Stomach (tissue), 9 donors: ENCODE results near the gene ATG16L2. TPM values are rescaled to one million over a fixed set of nuclear protein-coding genes. Genes with fewer than 3 reads are reported as not detected.

Source experiments
- DNase-seq, 2 donors: peaks; one replicate each; pipeline versions ENCODE4 v3.0.0 to v3.0.0-alpha.2; 2013 to 2019
- H3K27ac ChIP-seq, 5 donors: fragments of 200-600 bp in 4 of 5; sonication (generic) in 4 of 5; one replicate each; pipeline ENCODE4 v1.5.1; 2013 to 2019; ENCODE audit warnings: mild to moderate bottlenecking in 1 of 5, moderate library complexity in 1 of 5
- H3K27me3 ChIP-seq, 3 donors: fragments of 200-600 bp; sonication (generic); one replicate each; pipeline ENCODE4 v1.5.1; 2017 to 2019; ENCODE audit warnings: mixed run types in 1 of 3
- H3K36me3 ChIP-seq, 4 donors: fragments of 200-600 bp; sonication (generic); 1 replicate in 3 of 4; 2 replicates in 1 of 4; pipeline ENCODE4 v1.5.1; 2016 to 2019
- H3K4me1 ChIP-seq, 4 donors: fragments of 200-600 bp; sonication (generic); one replicate each; pipeline ENCODE4 v1.5.1; 2016 to 2019
- H3K4me3 ChIP-seq, 4 donors: fragments of 200-600 bp; sonication (generic) in 3 of 4; one replicate each; pipeline ENCODE4 v1.5.1; 2016 to 2019; ENCODE audit warnings: mild to moderate bottlenecking in 1 of 4
- H3K9me3 ChIP-seq, 4 donors: fragments of 200-600 bp; sonication (generic); one replicate each; pipeline ENCODE4 v1.5.1; 2016 to 2019
- WGBS, 5 donors: extraction: QIAGEN DNeasy Blood & Tissue Kit in 3 of 5; methylation state at CpG; one replicate each; pipeline versions ENCODE4 v1.1.5 to v1.1.7; 2013 to 2018; 5-methylcytosine and 5-hydroxymethylcytosine counted together
- intact Hi-C: fragments of 100-400 bp; cut with DNase I; formaldehyde crosslinking; loops from one replicate; pipeline ENCODE4 v1.15.1; 2023; ENCODE audit warnings: low total_unique reads
- polyA plus RNA-seq, 3 donors: library from polyadenylated mRNA; stranded (reverse); fragments of 200-250 nt; gene quantifications; one replicate each; pipeline ENCODE4 v1.2.3, GENCODE V29; 2013
- small RNA-seq, 4 donors: library from RNA; depleted of rRNA; stranded (forward); fragments of <200 nt; gene quantifications; one replicate each; pipeline ENCODE3, GENCODE V24; 2016
- total RNA-seq, 5 donors: library from RNA; depleted of rRNA; stranded (reverse); fragments of >200 nt; gene quantifications; one replicate each; pipeline versions ENCODE4 v1.1.0 to v1.2.3, GENCODE V29; 2014 to 2016
- TF ChIP-seq, protein P1 (sequence below), 7 experiments: fragments of 450-650 bp in 4 of 7; fragments of 200-600 bp in 3 of 7; sonication (generic) in 3 of 7; IDR thresholded peaks; one replicate each; pipeline ENCODE4 v1.5.1; 2016 to 2019; ENCODE audit warnings: antibody characterized with exemption in 7 of 7, control low read depth in 2 of 7, mild to moderate bottlenecking in 1 of 7
- donor health status: healthy with polysubstance abuse.
- donor health status: Bipolar disorder and iron deficiency.
- donor health status: healthy.

Gene ATG16L2
- total and polyA plus RNA-seq, 8 donors: 13.0 to 266 (median 38.2) TPM

DNA sequence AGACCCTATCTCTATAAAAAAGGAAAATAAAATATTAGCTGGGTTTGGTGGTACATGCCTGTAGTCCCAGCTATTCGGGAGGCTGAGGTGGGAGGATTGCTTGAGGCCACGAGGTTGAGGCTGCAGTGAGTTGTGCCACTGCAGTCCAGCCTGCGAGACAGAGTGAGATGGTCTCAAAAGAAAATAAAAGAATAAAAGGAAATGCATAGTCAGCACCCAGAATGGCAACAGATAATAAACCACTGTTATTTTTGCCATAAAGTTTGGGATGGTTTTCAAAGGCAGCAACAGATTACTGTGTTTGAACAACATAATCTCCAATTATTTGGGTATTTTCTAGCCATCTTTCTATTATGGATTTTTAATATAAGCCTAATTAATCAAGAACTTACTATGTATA lies 61.9 kb downstream of the ATG16L2 start:
- H3K4me1 ChIP-seq: no peaks in the 10 kb centered on the region
- H3K9me3 ChIP-seq: no peaks in the 10 kb centered on the region
- intact Hi-C loops: no loop called here
- H3K4me3 ChIP-seq: no peak overlapping the region
- H3K36me3 ChIP-seq: peaks cover 0 to 20% (median 9%) of the 10 kb centered on the region in 4 donors
- WGBS, 5 donors: 95 to 99% (median 97%) methylated on average over 3 of the region's 3 CpGs
- H3K27me3 ChIP-seq: no peaks in the 10 kb centered on the region
- DNase-seq: no peak
- no peak overlapping the region for H3K27ac ChIP-seq
- TF ChIP-seq, protein P1, sequence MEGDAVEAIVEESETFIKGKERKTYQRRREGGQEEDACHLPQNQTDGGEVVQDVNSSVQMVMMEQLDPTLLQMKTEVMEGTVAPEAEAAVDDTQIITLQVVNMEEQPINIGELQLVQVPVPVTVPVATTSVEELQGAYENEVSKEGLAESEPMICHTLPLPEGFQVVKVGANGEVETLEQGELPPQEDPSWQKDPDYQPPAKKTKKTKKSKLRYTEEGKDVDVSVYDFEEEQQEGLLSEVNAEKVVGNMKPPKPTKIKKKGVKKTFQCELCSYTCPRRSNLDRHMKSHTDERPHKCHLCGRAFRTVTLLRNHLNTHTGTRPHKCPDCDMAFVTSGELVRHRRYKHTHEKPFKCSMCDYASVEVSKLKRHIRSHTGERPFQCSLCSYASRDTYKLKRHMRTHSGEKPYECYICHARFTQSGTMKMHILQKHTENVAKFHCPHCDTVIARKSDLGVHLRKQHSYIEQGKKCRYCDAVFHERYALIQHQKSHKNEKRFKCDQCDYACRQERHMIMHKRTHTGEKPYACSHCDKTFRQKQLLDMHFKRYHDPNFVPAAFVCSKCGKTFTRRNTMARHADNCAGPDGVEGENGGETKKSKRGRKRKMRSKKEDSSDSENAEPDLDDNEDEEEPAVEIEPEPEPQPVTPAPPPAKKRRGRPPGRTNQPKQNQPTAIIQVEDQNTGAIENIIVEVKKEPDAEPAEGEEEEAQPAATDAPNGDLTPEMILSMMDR (IDR thresholded peaks at IDR 0.05): no peak

Small RNAs within 50 kb of the gene (small RNA-seq; reads per million reads assigned to genes)
- gene MIR4692 (0 reads per million in 4 donors), gene RF00019 (0 reads per million in 4 donors), gene RNU6-672P (0 reads per million in 4 donors)

Other genes starting within 250 kb of the ATG16L2 start
- gene PDE2A, start 140.0 kb upstream of the ATG16L2 start, total RNA-seq: 100 to 1,000 TPM in 2 of 5 donors, 10 to 100 TPM in 2, 1 to 10 TPM in 1; 3.5 to 548 (median 35.8) TPM
- gene PDE2A, start 140.0 kb upstream of the ATG16L2 start, polyA plus RNA-seq: 10 to 100 TPM in 2 of 3 donors, 1 to 10 TPM in 1; 4.7 to 17.8 (median 14.1) TPM
- gene ARAP1, start 62.0 kb upstream of the ATG16L2 start, total RNA-seq: 100 to 1,000 TPM in 3 of 5 donors, 10 to 100 TPM in 2; 61.9 to 201 (median 127) TPM
- 10 to 100 TPM; 32.2 to 51.1 (median 38.2) TPM for gene ARAP1, start 62.0 kb upstream of the ATG16L2 start, polyA plus RNA-seq
- gene STARD10, start 20.4 kb upstream of the ATG16L2 start, total RNA-seq: 100 to 1,000 TPM; 125 to 895 (median 321) TPM
- gene STARD10, start 20.4 kb upstream of the ATG16L2 start, polyA plus RNA-seq: 100 to 1,000 TPM; 310 to 950 (median 759) TPM